H1 (cell line): Measurements from ENCODE around the gene GULP1. TPM values are rescaled to one million over a fixed set of nuclear protein-coding genes. Genes with fewer than 3 reads are reported as not detected.

Source experiments
- CTCF ChIA-PET: fragments of 300-600 bp; sonication (Branson Sonifier 250); formaldehyde crosslinking; loops from one replicate; lab custom pipeline; 2021; ENCODE audit not compliant: partially characterized antibody; lab: Charles Lee
- POLR2A ChIA-PET: fragments of 300-600 bp; sonication (Branson Sonifier 250); formaldehyde crosslinking; loops from one replicate; lab custom pipeline; 2021; ENCODE audit warnings: inconsistent platforms; ENCODE audit not compliant: partially characterized antibody; lab: Charles Lee
- DNase-seq, 2 experiments: peaks; one replicate each; pipeline versions ENCODE4 v3.0.0 to v3.0.0-alpha.2; 2010 to 2022; ENCODE audit warnings: low spot score in 2 of 2, low read depth in 1 of 2, mixed read lengths in 1 of 2
- FAIRE-seq: peaks from 2 replicates; lab custom pipeline; 2011; peaks lifted over from hg19 to GRCh38; lab: Jason Lieb, UNC
- H2AFZ ChIP-seq: 2 replicates; pipeline ENCODE4 v1.8.1; 2012; ENCODE audit warnings: low read length, inconsistent platforms
- H2AK5ac ChIP-seq: 2 replicates; pipeline ENCODE4 v1.6.1; 2013; ENCODE audit warnings: low read depth, low read length
- H2BK120ac ChIP-seq: replicated peaks from 2 replicates; pipeline ENCODE3; 2013; ENCODE audit warnings: low read depth, low read length, inconsistent platforms
- H2BK12ac ChIP-seq: 2 replicates; pipeline ENCODE4 v1.6.1; 2013; ENCODE audit warnings: low read depth, low read length
- H2BK15ac ChIP-seq: 2 replicates; pipeline ENCODE4 v1.6.1; 2013; ENCODE audit warnings: low read length
- H2BK20ac ChIP-seq: 2 replicates; pipeline ENCODE4 v1.6.1; 2013; ENCODE audit warnings: low read length
- H2BK5ac ChIP-seq: 2 replicates; pipeline ENCODE4 v1.6.1; 2013; ENCODE audit warnings: low read depth, low read length
- H3K14ac ChIP-seq: 2 replicates; pipeline ENCODE4 v1.6.1; 2013; ENCODE audit warnings: inconsistent platforms; ENCODE audit not compliant: insufficient read length
- H3K18ac ChIP-seq: 2 replicates; pipeline ENCODE4 v1.6.1; 2013; ENCODE audit warnings: low read length; ENCODE audit errors: extremely low read depth
- H3K23ac ChIP-seq: 2 replicates; pipeline ENCODE4 v1.6.1; 2013; ENCODE audit warnings: inconsistent platforms; ENCODE audit not compliant: insufficient read length
- H3K23me2 ChIP-seq: 2 replicates; pipeline ENCODE4 v1.6.1; 2013; ENCODE audit warnings: low read depth, low read length
- H3K27ac ChIP-seq: 2 replicates; pipeline ENCODE4 v1.6.1; 2011; ENCODE audit warnings: low read depth, low read length, inconsistent platforms
- H3K27me3 ChIP-seq, 4 experiments: replicated peaks in 1 of 4; 1 replicate in 1 of 4; 2 replicates in 3 of 4; pipeline versions ENCODE4 v1.6.1 to v1.8.1; 2011 to 2013; ENCODE audit warnings: low read length in 3 of 4, mild to moderate bottlenecking in 3 of 4, inconsistent platforms in 2 of 4, mixed read lengths in 2 of 4, moderate library complexity in 1 of 4; ENCODE audit not compliant: control insufficient read depth in 3 of 4, insufficient read depth in 3 of 4; ENCODE audit errors: extremely low read depth in 1 of 4
- H3K36me3 ChIP-seq, 4 experiments: 2 replicates each; pipeline versions ENCODE4 v1.6.1 to v1.8.1; 2011 to 2013; ENCODE audit warnings: mild to moderate bottlenecking in 4 of 4, low read length in 3 of 4, moderate library complexity in 2 of 4, control low read depth in 1 of 4, inconsistent platforms in 1 of 4; ENCODE audit not compliant: insufficient read depth in 4 of 4, control insufficient read depth in 2 of 4
- H3K4ac ChIP-seq: replicated peaks from 2 replicates; pipeline ENCODE3; 2013; ENCODE audit warnings: low read length, low read depth, mixed read lengths, inconsistent platforms; ENCODE audit not compliant: insufficient read length
- H3K4me1 ChIP-seq, 4 experiments: replicated peaks in 1 of 4; 1 replicate in 1 of 4; 2 replicates in 3 of 4; pipeline versions ENCODE4 v1.6.1 to v1.8.1; 2011 to 2013; ENCODE audit warnings: low read length in 3 of 4, inconsistent platforms in 2 of 4, mixed read lengths in 1 of 4; ENCODE audit not compliant: insufficient read depth in 4 of 4, control insufficient read depth in 3 of 4
- H3K4me2 ChIP-seq, 2 experiments: 2 replicates each; pipeline versions ENCODE4 v1.6.1 to v1.8.1; 2011 to 2013; ENCODE audit warnings: low read depth in 2 of 2, low read length in 2 of 2, control low read depth in 1 of 2, inconsistent platforms in 1 of 2, mild to moderate bottlenecking in 1 of 2; ENCODE audit not compliant: insufficient read depth in 1 of 2
- H3K4me3 ChIP-seq, 4 experiments: fragments of 200-600, 300-600 bp in 1 of 4; sonication (generic), shearing (Covaris generic), sonication (Bioruptor Twin) in 1 of 4; 2 replicates each; pipeline versions ENCODE4 v1.5.1 to v1.8.1; 2011 to 2016; ENCODE audit warnings: low read length in 4 of 4, low read depth in 3 of 4, control low read depth in 2 of 4, inconsistent platforms in 2 of 4, mild to moderate bottlenecking in 2 of 4, mixed read lengths in 1 of 4, moderate library complexity in 1 of 4; ENCODE audit not compliant: insufficient read depth in 2 of 4; ENCODE audit errors: extremely low read depth in 1 of 4
- H3K56ac ChIP-seq: replicated peaks from 2 replicates; pipeline ENCODE3; 2013; ENCODE audit warnings: low read depth, mild to moderate bottlenecking, mixed read lengths, low read length, inconsistent platforms; ENCODE audit not compliant: insufficient read length
- H3K79me1 ChIP-seq: 2 replicates; pipeline ENCODE4 v1.6.1; 2013; ENCODE audit warnings: low read depth, low read length, control low read depth
- H3K79me2 ChIP-seq, 2 experiments: 2 replicates each; pipeline versions ENCODE4 v1.6.1 to v1.8.1; 2012 to 2013; ENCODE audit warnings: low read length in 2 of 2, mild to moderate bottlenecking in 2 of 2, inconsistent platforms in 1 of 2; ENCODE audit not compliant: insufficient read depth in 2 of 2, control insufficient read depth in 1 of 2
- H3K9ac ChIP-seq, 4 experiments: replicated peaks in 1 of 4; 1 replicate in 1 of 4; 2 replicates in 3 of 4; pipeline versions ENCODE4 v1.6.1 to v1.8.1; 2011 to 2013; ENCODE audit warnings: low read depth in 3 of 4, low read length in 3 of 4, control low read depth in 2 of 4, mild to moderate bottlenecking in 2 of 4, moderate library complexity in 2 of 4, inconsistent platforms in 1 of 4; ENCODE audit errors: extremely low read depth in 1 of 4
- H3K9me3 ChIP-seq, 2 experiments: 2 replicates each; pipeline versions ENCODE4 v1.6.1 to v1.8.1; 2012 to 2013; ENCODE audit warnings: mild to moderate bottlenecking in 2 of 2, moderate library complexity in 2 of 2, control low read depth in 1 of 2, inconsistent platforms in 1 of 2, low read depth in 1 of 2, low read length in 1 of 2, mixed read lengths in 1 of 2; ENCODE audit not compliant: insufficient read depth in 2 of 2
- H4K20me1 ChIP-seq, 2 experiments: replicated peaks in 1 of 2; 2 replicates each; pipeline versions ENCODE3 to v1.8.1; 2011 to 2013; ENCODE audit warnings: inconsistent platforms in 2 of 2, low read length in 2 of 2, mild to moderate bottlenecking in 1 of 2; ENCODE audit not compliant: insufficient read depth in 2 of 2, control insufficient read depth in 1 of 2
- H4K5ac ChIP-seq: 2 replicates; pipeline ENCODE4 v1.6.1; 2013; ENCODE audit warnings: low read length, low read depth, mixed read lengths, inconsistent platforms; ENCODE audit not compliant: insufficient read length
- H4K8ac ChIP-seq: 2 replicates; pipeline ENCODE4 v1.8.0; 2013; ENCODE audit warnings: mild to moderate bottlenecking, moderate library complexity, low read length, inconsistent platforms; ENCODE audit not compliant: insufficient read depth; ENCODE audit errors: extremely low read depth
- H4K91ac ChIP-seq: replicated peaks from 2 replicates; pipeline ENCODE3; 2013; ENCODE audit warnings: low read length, mixed read lengths, inconsistent platforms; ENCODE audit not compliant: insufficient read length
- BRCA1 ChIP-seq: IDR thresholded peaks from 2 replicates; pipeline ENCODE4 v1.6.1; 2012; ENCODE audit warnings: low read depth, low read length, improper control_type of control experiment
- CBX5 ChIP-seq: fragments of 300-800, 300-1000 bp; sonication (generic); IDR thresholded peaks from 2 replicates; pipeline ENCODE4 v1.7.1; 2016; ENCODE audit warnings: antibody characterized with exemption, low read length, low read depth
- CBX8 ChIP-seq: fragments of 300-800, 300-1000 bp; sonication (generic); IDR thresholded peaks from 2 replicates; pipeline ENCODE4 v1.7.1; 2016; ENCODE audit warnings: low read depth, low read length, borderline replicate concordance
- CHD1 ChIP-seq: IDR thresholded peaks from 2 replicates; pipeline ENCODE4 v1.6.1; 2012; ENCODE audit warnings: low read depth, low read length, improper control_type of control experiment
- FOSL1 ChIP-seq: IDR thresholded peaks from 2 replicates; pipeline ENCODE4 v1.6.1; 2011; ENCODE audit warnings: mild to moderate bottlenecking, low read depth, low read length, moderate library complexity; ENCODE audit not compliant: insufficient read depth
- NANOG ChIP-seq: IDR thresholded peaks from 2 replicates; pipeline ENCODE4 v1.6.1; 2011; ENCODE audit warnings: low read length, low read depth, mild to moderate bottlenecking, inconsistent platforms; ENCODE audit not compliant: insufficient read depth, poor library complexity, severe bottlenecking
- NRF1 ChIP-seq: IDR thresholded peaks from 2 replicates; pipeline ENCODE4 v1.6.1; 2011; ENCODE audit warnings: mild to moderate bottlenecking, low read depth, low read length, improper control_type of control experiment
- PHF8 ChIP-seq: fragments of 200-600 bp; sonication (generic); conservative IDR thresholded peaks from 2 replicates; pipeline ENCODE4 v1.7.1; 2012; ENCODE audit warnings: low read depth, mild to moderate bottlenecking, inconsistent platforms, low read length, moderate library complexity
- POLR2A ChIP-seq, 2 experiments: IDR thresholded peaks; 1 replicate in 1 of 2; 2 replicates in 1 of 2; pipeline ENCODE4 v1.6.1; 2011; ENCODE audit warnings: low read depth in 2 of 2, low read length in 2 of 2, mild to moderate bottlenecking in 2 of 2; ENCODE audit errors: control extremely low read depth in 1 of 2
- POU5F1 ChIP-seq: IDR thresholded peaks from 2 replicates; pipeline ENCODE4 v1.6.1; 2011; ENCODE audit warnings: low read depth, mild to moderate bottlenecking, low read length, moderate library complexity
- RBBP5 ChIP-seq: IDR thresholded peaks from 2 replicates; pipeline ENCODE4 v1.7.1; 2012; ENCODE audit warnings: low read depth, mild to moderate bottlenecking, inconsistent platforms, low read length, moderate library complexity, borderline replicate concordance
- RFX5 ChIP-seq: IDR thresholded peaks from 2 replicates; pipeline ENCODE4 v1.6.1; 2011; ENCODE audit warnings: low read depth, low read length, improper control_type of control experiment, borderline replicate concordance
- SIX5 ChIP-seq: IDR thresholded peaks from 2 replicates; pipeline ENCODE4 v1.6.1; 2011; ENCODE audit warnings: mild to moderate bottlenecking, low read depth, low read length
- SP4 ChIP-seq: IDR thresholded peaks from 2 replicates; pipeline ENCODE4 v1.6.1; 2012; ENCODE audit warnings: low read length, inconsistent platforms
- TBP ChIP-seq: IDR thresholded peaks from 2 replicates; pipeline ENCODE4 v1.6.1; 2011; ENCODE audit warnings: low read depth, low read length, improper control_type of control experiment
- WGBS, 2 experiments: shearing (Covaris generic) in 1 of 2; methylation state at CpG; one replicate each; pipeline versions ENCODE4 v1.1.6 to v1.1.7; 2013 to 2015; ENCODE audit warnings: low lambda C conversion rate in 2 of 2, mixed read lengths in 2 of 2, inconsistent platforms in 1 of 2, low coverage in 1 of 2, missing lambda C conversion rate in 1 of 2; ENCODE audit not compliant: insufficient replicate concordance in 2 of 2, insufficient coverage in 1 of 2, insufficient read length in 1 of 2; ENCODE audit errors: extremely low coverage in 1 of 2, missing lambda C conversion rate in 1 of 2; 5-methylcytosine and 5-hydroxymethylcytosine counted together
- polyA plus RNA-seq, 7 experiments: library from polyadenylated mRNA; depleted of rRNA in 3 of 7; stranded (reverse) in 5 of 7; unstranded in 2 of 7; fragments of >200 nt in 5 of 7; fragments of 200-250 nt in 2 of 7; gene quantifications; 1 replicate in 5 of 7; 2 replicates in 1 of 7; 4 replicates in 1 of 7; pipeline versions ENCODE4 v1.2.1 to v1.2.3, GENCODE V29; 2011 to 2013; ENCODE audit warnings: missing spikeins in 2 of 7, mixed read lengths in 2 of 7
- total RNA-seq: library from RNA; stranded (reverse); fragmentation: NEBNext Ultra II Directional; extraction: Animal tissue kit (Norgen Biotek cat#: 25700); gene quantifications from 2 replicates; pipeline ENCODE4 v1.2.1, GENCODE V29; 2021

GULP1 gene
- total and polyA plus RNA-seq, 2 of the 8 experiments (the other 6 are each of a cell fraction or from before 2014, with no cell fraction given) = 69.7 to 139 TPM

DNA sequence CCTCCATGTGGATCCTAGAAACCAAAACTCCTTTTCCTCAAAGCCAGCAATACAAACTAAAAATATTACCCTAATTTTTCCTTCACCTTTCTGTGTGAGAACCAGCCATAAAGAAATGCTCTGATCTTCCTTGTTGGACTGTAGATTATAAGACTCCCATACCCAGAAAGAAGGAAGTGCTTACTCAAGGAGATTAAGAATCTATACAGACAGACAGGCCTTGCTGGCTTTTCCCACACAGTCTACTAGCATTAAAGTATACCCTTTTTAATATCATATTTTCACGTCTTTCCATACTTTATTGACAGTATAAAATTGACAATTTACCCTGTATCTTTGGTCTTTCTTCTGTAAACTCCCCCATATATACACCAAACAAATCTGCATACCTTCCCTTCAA lies 139.0 kb downstream of the GULP1 start:
- no peak for FAIRE-seq
- Histone ChIP-seq H3K36me3 (no peaks in the 10 kb centered on the region; a peak in 1 of 8 replicates), H2AK5ac (no peak overlapping the region), H3K4me2 (no peak overlapping the region), H3K27me3 (no peaks in the 10 kb centered on the region), H3K23ac (no peak overlapping the region), H4K5ac (no peak overlapping the region), H3K56ac (no peak overlapping the region), H3K79me2 (peaks cover 0 to 88% of the 10 kb centered on the region in 2 experiments; a peak in 2 of 4 replicates), H3K4me1 (peaks cover 0 to 9% (median 2%) of the 10 kb centered on the region in 4 experiments; a peak in 3 of 7 replicates), H2BK15ac (no peak overlapping the region), H2BK120ac (no peak overlapping the region), H3K4ac (no peak overlapping the region), H3K18ac (no peak overlapping the region), H2BK5ac (no peak overlapping the region), H4K91ac (no peak overlapping the region), H3K14ac (no peak overlapping the region), H3K79me1 (peaks cover 5% of the 10 kb centered on the region), H3K23me2 (no peaks in the 10 kb centered on the region), H3K9ac (no peak overlapping the region), H2BK12ac (no peak overlapping the region), H3K9me3 (no peaks in the 10 kb centered on the region), H2BK20ac (no peak overlapping the region), H3K27ac (no peak overlapping the region), H2AFZ (no peak overlapping the region), H3K4me3 (no peak overlapping the region), H4K8ac (no peak overlapping the region), H4K20me1 (no peaks in the 10 kb centered on the region)
- TF ChIP-seq PHF8 = no peak
- no peak for TF ChIP-seq RBBP5
- TF ChIP-seq NANOG = no peak
- TF ChIP-seq NRF1 = no peak
- no peak for TF ChIP-seq FOSL1
- TF ChIP-seq SP4 = no peak
- no peak for TF ChIP-seq RFX5
- TF ChIP-seq POU5F1 = no peak
- no peak for TF ChIP-seq CBX5
- TF ChIP-seq POLR2A (IDR thresholded peaks at IDR 0.05; ENCODE audit: control extremely low read depth in 1 of 2, low read depth in 2 of 2, low read length in 2 of 2) = no peak
- TF ChIP-seq CBX8 = no peak
- no peak for TF ChIP-seq TBP
- TF ChIP-seq CHD1 = no peak
- TF ChIP-seq BRCA1 = no peak
- TF ChIP-seq SIX5 = no peak
- ChIA-PET CTCF (interaction anchor here (1.0 kb wide), 1 partner anchor 26 kb away, joined by 3 read pairs; no protein-coding TSS in a partner anchor), POLR2A (no interaction called here)
- no peak for DNase-seq
- WGBS, 2 experiments = 94% methylated on average over 1 of the region's 1 CpG; no CpG with 5 or more reads in 1 of the 2 experiments
